CD4-positive, alpha-beta T cell treated with Interleukin-10 for 1 hour (primary cell): ENCODE data around the gene ZNF93.
A peak's percentile ranks its signal among the peaks of the same experiment; 100 is the strongest.
"Not testable (repeated sequence)": the region's sequence is repeated elsewhere in the genome, so short reads cannot be mapped to it uniquely, and the experiment has no call there.

ENCODE experiments used
- DNase-seq: peaks from one replicate; pipeline ENCODE4 v3.0.0-alpha.2; 2020

ZNF93 gene

DNA sequence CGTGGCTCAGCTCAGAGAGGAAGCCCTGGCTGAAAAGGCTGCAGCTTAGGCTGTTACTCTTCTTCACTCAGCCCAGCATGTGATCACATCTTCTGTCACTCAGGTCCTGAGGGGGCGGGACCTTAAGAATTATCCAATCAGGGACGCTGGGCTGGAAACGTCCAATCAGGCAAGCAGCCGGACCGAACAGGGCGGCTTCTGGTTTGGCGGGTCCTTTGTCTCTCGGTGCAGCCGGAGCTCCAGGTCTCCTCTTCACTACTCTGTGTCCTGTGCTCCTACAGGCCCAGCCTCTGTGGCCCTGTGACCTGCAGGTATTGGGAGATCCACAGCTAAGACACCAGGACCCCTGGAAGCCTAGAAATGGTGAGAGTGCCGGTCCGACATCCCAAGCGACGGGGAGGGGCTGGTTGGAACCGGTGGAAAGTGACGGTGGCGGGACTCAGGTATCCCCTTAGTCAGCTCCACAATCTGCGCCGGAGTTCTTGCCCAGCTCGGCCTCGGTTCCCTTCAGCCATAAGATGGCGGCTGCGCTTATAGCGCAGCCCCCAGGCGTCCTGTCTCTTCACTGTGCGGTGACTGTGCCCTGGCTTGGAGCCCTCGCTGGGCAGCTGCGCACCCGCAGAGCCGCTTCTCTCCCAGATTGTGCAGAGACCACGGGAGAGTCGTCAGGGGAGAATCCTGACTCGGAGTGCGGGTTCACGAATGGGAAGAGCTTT, at the start of gene ZNF93:
ZNF93 (plus strand) TSS at position 218 of the 716 bp plus-strand sequence; CDS start at position 361, 143 bp downstream.
- DNase-seq, result peak; percentile 95

DNA sequence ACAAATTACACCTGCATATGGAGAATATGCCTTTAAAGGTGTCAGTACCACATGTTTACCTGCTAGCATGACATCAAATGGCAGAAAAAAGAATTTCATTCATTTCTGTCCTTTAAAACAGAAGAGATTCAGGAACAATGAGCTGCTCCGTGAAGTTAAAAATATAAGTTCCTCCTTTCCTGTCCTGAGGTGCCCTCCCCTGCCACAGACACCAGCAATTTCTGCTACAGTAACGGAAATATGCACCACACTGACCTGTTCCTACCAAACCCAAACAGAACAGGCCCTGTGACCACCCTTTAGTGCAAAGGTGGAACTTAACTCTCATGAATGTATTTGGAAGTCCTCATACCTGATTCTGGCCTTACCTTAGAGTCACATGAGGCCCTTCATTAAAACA, 49.0 kb upstream of the ZNF93 start:
- DNase-seq, result not testable (repeated sequence)

DNA sequence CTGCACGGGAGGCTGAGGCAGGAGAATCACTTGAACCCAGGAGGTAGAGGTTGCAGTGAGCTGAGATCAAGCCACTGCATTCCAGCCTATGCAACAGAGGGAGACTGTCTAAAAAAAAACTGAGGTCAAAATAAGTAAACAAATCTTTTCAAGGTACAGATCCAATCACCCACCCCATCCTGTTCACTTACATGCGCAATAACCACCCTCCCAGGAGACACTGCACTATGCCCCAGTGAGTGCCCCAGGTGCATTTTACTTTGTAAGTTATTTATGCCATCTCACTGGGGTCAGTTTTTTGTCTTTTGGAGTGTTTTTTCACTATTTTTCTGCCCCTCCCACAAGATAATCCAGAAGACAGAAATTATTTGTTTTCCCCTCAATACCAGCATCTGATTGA, 42.0 kb upstream of the ZNF93 start:
- no peak for DNase-seq

DNA sequence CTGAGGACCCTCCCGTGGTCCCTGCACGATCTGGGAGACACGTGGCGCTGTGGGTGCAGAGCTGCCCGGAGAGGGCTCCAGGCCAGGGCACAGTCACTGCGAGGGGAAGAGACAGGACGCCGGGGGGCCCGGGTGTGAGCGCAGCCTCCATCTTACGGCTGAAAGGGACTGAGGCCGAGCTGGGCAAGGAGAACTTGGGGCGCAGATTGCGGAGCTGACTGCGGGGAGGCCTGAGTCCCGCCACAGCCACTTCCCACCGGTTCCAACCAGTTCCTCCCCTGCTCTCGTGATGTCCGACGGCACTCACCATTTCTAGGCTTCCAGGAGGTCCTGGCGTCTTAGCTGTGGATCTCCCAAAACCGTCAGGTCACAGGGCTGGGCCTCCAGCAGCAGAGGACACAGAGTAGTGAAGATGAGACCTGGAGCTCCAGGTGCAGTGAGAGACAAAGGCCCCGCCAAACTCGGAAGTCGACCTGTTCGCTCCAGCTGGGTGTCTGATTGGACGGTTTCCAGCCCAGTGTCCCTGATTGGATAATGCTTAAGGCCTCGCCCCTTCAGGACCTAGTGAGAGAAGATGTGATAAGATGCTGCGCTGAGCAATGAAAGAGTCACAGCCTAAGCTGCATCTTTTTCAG, 39.9 kb upstream of the ZNF93 start:
- peak; percentile 65 for DNase-seq

DNA sequence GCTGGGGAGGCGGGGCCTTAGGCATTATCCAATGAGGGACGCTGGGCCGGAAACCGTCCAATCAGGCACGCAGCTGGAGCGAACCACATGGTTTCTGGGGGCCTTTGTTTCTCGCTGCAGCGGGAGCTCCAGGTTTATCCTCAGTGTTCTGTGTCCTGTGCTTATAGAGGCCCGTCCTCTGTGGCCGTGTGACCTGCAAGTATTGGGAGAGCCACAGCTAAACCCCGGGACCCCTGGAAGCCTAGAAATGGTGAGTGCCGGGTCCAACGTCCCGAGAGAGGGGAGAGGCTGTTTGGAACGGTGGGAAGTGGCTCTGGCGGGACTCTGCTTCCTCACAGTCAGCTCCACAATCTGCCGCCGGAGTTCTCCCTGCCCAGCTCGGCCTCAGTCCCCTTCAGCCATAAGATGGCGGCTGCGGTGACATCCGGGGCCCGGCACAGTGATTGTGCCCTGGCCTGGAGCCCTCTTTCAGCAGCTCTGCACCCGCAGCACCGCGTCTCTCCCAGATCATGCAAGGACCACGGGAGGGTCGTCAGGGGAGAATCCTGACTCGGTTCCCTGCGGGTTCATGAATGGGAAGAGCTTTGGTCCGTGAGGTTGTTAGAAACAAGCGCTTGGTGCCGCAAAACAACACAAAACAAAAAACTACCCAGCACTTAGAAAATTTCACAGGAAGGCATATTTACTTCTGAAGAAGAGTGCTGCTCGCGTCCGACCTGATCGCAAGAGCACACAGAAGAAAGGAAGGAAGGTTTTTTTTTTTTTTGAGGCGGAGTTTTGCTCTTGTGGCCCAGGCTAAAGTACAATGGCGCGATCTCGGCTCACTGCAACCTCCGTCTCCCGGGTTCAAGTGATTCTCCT, 34.8 kb upstream of the ZNF93 start, which contains the start of gene ZNF253:
ZNF253 (plus strand) TSS at position 133 of the 861 bp plus-strand sequence; CDS start at position 248, 115 bp downstream.
- DNase-seq, result peak; percentile 95

DNA sequence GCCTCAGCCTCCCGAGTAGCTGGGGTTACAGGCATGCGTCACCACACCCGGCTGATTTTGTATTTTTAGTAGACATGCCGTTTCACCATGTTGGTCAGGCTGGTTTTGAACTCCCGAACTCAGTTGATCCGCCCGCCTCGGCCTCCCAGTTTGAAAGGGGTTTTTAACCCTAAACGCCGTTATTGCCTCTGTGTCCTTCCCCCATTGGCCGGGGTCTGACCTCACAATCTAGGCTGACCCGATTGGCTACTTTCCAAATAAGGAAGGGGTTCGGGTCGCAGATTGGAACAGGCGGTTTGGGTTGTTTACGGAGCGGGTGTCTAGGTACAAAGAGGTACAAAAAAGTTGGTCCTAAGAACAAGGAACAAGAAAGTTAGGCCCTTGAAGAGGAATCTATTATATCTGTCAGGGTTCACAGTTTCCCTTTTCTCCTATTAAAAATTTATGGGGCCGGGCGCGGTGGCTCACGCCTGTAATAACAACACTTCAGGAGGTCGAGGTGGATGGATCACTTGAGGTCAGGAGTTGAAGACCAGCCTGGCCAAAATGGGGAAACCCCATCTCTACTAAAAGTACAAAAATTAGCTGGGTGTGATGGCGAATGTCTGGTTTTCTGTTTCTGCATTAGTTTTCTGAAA, 34.0 kb upstream of the ZNF93 start:
- peak; percentile 74 for DNase-seq

DNA sequence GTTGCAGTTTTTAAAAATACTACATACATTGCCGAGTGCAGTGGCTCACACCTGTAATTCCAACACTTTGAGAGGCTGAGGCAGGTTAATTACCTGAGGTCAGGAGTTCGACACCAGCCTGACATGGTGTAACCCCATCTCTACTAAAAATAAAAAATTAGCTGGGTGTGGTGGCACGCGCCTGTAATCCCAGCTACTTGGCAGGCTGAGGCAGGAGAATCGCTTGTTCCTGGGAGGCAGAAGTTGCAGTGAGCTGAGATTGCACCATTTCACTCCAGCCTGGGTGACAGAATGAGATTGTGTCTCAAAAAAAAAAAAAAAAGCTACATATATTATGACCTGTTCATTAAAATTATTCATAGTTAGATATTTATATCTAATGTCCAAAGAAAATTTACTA, 30.7 kb upstream of the ZNF93 start:
- not testable (repeated sequence) for DNase-seq

- DNase-seq, result no peak
Observed at GRCh38 chr19:19871932-19872331, 28.8 kb upstream of the ZNF93 start.

GRCh38 chr19:19873381-19873780, 27.4 kb upstream of the ZNF93 start:
- no peak for DNase-seq

DNA sequence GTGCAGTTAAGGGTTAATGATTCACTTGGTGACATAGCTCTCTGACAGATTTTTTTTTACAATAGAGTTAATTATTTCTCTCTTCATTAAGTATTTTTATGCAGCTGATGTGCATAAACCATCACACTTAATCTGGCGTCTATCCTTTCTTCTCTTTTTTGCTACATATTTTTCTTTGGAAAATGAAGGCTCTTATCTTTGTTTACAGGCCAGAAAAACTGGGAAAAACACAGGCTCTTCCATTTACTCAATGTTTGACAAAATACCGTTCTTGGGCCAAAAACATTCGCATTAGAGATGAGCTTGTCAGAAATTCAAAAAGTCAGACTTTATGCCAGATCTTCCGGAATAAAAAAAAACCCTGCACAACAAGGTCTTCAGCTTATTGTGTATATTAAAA, 23.0 kb upstream of the ZNF93 start:
- no peak for DNase-seq

DNA sequence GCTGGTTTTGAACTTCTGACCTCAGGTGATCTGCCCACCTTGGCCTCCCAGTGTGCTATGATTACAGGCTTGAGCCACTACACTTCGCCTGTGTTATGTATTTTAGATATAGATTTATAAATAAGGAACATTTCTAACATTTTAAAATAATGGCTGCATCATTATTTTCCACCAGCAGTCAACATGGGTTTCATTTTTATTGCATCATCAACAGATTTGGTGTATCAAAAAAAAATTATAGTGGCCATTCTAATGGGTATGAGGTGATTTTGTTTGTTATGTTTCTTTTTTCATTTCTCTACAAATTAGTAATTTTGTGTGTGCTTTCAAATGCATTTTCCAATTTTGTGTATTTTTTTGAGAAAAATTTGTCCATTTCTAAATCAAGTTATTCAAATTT, 16.2 kb upstream of the ZNF93 start:
- DNase-seq, result no peak

- DNase-seq, result not testable (repeated sequence)
Observed at GRCh38 chr19:19892055-19892941, 8.4 kb upstream of the ZNF93 start.

GRCh38 chr19:19900139-19900728, 512 bp upstream of the ZNF93 start:
- DNase-seq, result no peak

GRCh38 chr19:19907551-19907950, 6.8 kb downstream of the ZNF93 start:
- not testable (repeated sequence) for DNase-seq

- no peak for DNase-seq
Observed at GRCh38 chr19:19909654-19910053, 8.9 kb downstream of the ZNF93 start.

DNA sequence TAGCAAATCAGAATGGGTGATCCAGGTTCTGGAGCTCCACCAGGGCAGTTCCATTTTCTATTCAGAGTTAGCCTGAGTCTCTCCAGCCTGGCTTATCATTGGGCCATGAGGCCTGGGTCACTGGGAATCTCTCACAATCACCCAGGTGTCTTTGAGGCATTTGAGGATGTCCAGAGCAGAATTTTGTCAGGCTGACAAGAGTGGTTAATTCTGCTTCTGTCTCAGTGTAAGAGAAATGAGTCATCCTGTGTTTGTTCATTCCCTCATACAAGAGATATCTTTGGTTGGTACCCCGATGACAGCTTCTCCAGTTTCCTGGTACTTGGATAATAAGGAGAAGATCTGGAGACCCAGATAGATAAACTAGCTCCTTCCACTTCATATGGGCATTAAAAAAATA, 10.4 kb downstream of the ZNF93 start:
- no peak for DNase-seq

GRCh38 chr19:19914596-19914995, 13.8 kb downstream of the ZNF93 start:
- DNase-seq, result no peak

GRCh38 chr19:19930417-19930816, 29.7 kb downstream of the ZNF93 start:
- peak; percentile 32 for DNase-seq

DNA sequence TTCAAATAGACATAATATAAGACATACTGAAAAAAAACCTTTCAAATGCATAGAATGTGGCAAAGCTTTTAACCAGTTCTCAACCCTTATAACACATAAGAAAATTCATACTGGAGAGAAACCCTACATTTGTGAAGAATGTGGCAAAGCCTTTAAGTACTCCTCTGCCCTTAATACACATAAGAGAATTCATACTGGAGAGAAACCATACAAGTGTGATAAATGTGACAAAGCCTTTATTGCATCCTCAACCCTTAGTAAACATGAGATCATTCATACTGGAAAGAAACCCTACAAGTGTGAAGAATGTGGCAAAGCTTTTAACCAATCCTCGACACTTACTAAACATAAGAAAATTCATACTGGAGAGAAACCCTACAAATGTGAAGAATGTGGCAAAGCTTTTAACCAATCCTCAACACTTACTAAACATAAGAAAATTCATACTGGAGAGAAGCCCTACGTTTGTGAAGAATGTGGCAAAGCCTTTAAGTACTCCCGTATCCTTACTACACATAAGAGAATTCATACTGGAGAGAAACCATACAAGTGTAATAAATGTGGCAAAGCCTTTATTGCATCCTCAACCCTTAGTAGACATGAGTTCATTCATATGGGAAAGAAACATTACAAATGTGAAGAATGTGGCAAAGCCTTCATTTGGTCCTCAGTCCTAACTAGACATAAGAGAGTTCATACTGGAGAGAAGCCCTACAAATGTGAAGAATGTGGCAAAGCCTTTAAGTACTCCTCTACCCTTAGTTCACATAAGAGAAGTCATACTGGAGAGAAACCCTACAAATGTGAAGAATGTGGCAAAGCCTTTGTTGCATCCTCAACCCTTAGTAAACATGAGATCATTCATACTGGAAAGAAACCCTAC, 32.9 kb downstream of the ZNF93 start:
- not testable (repeated sequence) for DNase-seq

- no peak for DNase-seq
Observed at GRCh38 chr19:19937403-19937802, 36.7 kb downstream of the ZNF93 start.
